WTC11 (cell line): ENCODE data around the gene BPIFA2.

Experiments
- IRF2 ChIP-seq: sonication (generic); formaldehyde crosslinking; IDR thresholded peaks from 2 replicates; pipeline ENCODE4 v1.8.0; 2022; ENCODE audit warnings: low read depth, missing genetic modification reagents, borderline replicate concordance
- TCF7 ChIP-seq: sonication (generic); formaldehyde crosslinking; IDR thresholded peaks from 2 replicates; pipeline ENCODE4 v1.8.0; 2022; ENCODE audit warnings: mild to moderate bottlenecking, low read depth, missing genetic modification reagents, moderate library complexity
- TF ChIP-seq, protein P1 (sequence below): fragments of 200-600 bp; IDR thresholded peaks from 2 replicates; pipeline ENCODE4 v1.8.0; 2022; ENCODE audit warnings: antibody characterized with exemption

- TF ChIP-seq, protein P1, sequence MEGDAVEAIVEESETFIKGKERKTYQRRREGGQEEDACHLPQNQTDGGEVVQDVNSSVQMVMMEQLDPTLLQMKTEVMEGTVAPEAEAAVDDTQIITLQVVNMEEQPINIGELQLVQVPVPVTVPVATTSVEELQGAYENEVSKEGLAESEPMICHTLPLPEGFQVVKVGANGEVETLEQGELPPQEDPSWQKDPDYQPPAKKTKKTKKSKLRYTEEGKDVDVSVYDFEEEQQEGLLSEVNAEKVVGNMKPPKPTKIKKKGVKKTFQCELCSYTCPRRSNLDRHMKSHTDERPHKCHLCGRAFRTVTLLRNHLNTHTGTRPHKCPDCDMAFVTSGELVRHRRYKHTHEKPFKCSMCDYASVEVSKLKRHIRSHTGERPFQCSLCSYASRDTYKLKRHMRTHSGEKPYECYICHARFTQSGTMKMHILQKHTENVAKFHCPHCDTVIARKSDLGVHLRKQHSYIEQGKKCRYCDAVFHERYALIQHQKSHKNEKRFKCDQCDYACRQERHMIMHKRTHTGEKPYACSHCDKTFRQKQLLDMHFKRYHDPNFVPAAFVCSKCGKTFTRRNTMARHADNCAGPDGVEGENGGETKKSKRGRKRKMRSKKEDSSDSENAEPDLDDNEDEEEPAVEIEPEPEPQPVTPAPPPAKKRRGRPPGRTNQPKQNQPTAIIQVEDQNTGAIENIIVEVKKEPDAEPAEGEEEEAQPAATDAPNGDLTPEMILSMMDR, result no peak
- TF ChIP-seq IRF2 (CRISPR knock-in tag), result no peak
- no peak for TF ChIP-seq TCF7 (CRISPR knock-in tag)
Measured at GRCh38 chr20:33191484-33191883, 23.5 kb downstream of the BPIFA2 start.
